ENCODE results near the gene SVOPL.

The SVOPL gene

DNA sequence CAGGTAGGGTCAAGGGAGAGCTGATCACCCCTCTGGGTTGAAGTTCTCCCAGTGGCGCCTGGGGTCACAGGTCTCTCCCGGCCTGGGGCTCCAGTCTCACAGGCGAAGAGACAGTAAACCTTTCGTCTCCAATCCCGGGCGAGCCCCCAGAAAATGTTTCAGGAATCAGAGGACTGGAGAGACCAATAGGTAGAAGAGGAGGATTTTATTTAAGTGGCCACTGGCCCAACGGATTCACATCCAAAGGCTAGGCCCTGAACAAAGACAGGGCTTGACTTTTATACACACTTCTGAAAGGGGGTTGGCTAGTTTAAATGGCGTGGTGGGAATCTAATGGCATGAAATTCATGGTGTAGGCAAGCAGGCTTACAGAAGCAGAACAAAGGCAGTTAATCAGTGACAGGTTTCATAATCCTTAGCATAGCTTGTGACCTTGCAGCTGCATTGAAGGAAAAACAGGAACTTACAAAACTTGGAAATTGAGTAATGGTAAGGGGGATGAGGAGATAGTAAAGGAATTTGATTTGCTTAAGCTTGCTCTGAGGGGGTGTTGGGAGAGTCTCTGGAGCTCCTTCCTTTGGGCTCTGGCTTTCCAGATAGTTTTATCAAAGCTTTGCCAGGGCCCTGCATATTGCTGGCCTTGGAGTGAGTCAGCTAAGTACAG lies 135.6 kb downstream of the SVOPL start:
- H3K4me1 ChIP-seq (ENCODE audit: control insufficient read depth, insufficient read depth, low read depth, low read length): no peaks in the 10 kb centered on the region
- no peak overlapping the region for H2BK12ac ChIP-seq (ENCODE audit: low read length in 2 of 2)
- 98% methylated on average over 8 of the region's 8 CpGs for WGBS
- no peak overlapping the region for H3K18ac ChIP-seq (ENCODE audit: low read depth in 1 of 2, low read length in 2 of 2)
- no peak overlapping the region for H3K23ac ChIP-seq (ENCODE audit: low read length in 2 of 2)
- H3K14ac ChIP-seq (ENCODE audit: low read length in 2 of 2): no peak overlapping the region
- H2AFZ ChIP-seq (ENCODE audit: low read depth, low read length): no peak overlapping the region
- no peak overlapping the region for H4K8ac ChIP-seq (ENCODE audit: low read length)
- H3K9ac ChIP-seq (ENCODE audit: low read length): no peak overlapping the region
- H2BK120ac ChIP-seq (ENCODE audit: low read depth, low read length): no peak overlapping the region
- H4K91ac ChIP-seq (ENCODE audit: low read length): no peak overlapping the region
- peaks cover 35% of the 10 kb centered on the region for H3K79me1 ChIP-seq (replicated peaks; ENCODE audit: low read length, poor library complexity, severe bottlenecking)
- no peak overlapping the region for H2AK5ac ChIP-seq (ENCODE audit: low read length, severe bottlenecking)
- no peak overlapping the region for H3K4ac ChIP-seq (ENCODE audit: low read depth in 1 of 2, low read length in 2 of 2)
- H2BK15ac ChIP-seq (ENCODE audit: low read depth, poor library complexity, severe bottlenecking): no peak overlapping the region
- no peaks in the 10 kb centered on the region for H3K27me3 ChIP-seq (ENCODE audit: control insufficient read depth in 1 of 2, insufficient read depth in 1 of 2, low read length in 2 of 2)
- no peak overlapping the region for H3K4me3 ChIP-seq (ENCODE audit: insufficient read depth in 1 of 2, low read depth in 1 of 2, low read length in 2 of 2)
- peak overlapping the region; percentile 74 for H3K27ac ChIP-seq (ENCODE audit: low read length, poor library complexity, severe bottlenecking)
- peak; percentile 36 for DNase-seq
- peaks cover 54% of the 10 kb centered on the region for H3K9me3 ChIP-seq (ENCODE audit: control insufficient read depth, low read length)
- peaks cover 58 to 83% of the 10 kb centered on the region in 2 experiments for H3K36me3 ChIP-seq (ENCODE audit: control insufficient read depth in 1 of 2, insufficient read depth in 2 of 2, low read depth in 1 of 2, low read length in 2 of 2)
- H3K4me2 ChIP-seq (ENCODE audit: low read length, poor library complexity, severe bottlenecking): no peak overlapping the region
- no peak overlapping the region for H2BK5ac ChIP-seq (ENCODE audit: low read depth, low read length, poor library complexity, severe bottlenecking)

GRCh38 chr7:138565071-138565450 lies 136.1 kb downstream of the SVOPL start:
- Histone ChIP-seq H3K14ac (ENCODE audit: low read length in 2 of 2) (no peak overlapping the region), H2BK120ac (ENCODE audit: low read depth, low read length) (no peak overlapping the region), H4K91ac (ENCODE audit: low read length) (no peak overlapping the region), H3K27ac (ENCODE audit: low read length, poor library complexity, severe bottlenecking) (peak overlapping the region; percentile 69), H3K36me3 (ENCODE audit: control insufficient read depth in 1 of 2, insufficient read depth in 2 of 2, low read depth in 1 of 2, low read length in 2 of 2) (peaks cover 63 to 83% of the 10 kb centered on the region in 2 experiments), H3K23ac (ENCODE audit: low read length in 2 of 2) (no peak overlapping the region), H2BK5ac (ENCODE audit: low read depth, low read length, poor library complexity, severe bottlenecking) (no peak overlapping the region), H2AK5ac (ENCODE audit: low read length, severe bottlenecking) (no peak overlapping the region), H2AFZ (ENCODE audit: low read depth, low read length) (no peak overlapping the region), H3K4me1 (ENCODE audit: control insufficient read depth, insufficient read depth, low read depth, low read length) (no peaks in the 10 kb centered on the region), H3K4me2 (ENCODE audit: low read length, poor library complexity, severe bottlenecking) (no peak overlapping the region), H2BK15ac (ENCODE audit: low read depth, poor library complexity, severe bottlenecking) (no peak overlapping the region), H3K18ac (ENCODE audit: low read depth in 1 of 2, low read length in 2 of 2) (no peak overlapping the region), H3K79me1 (replicated peaks; ENCODE audit: low read length, poor library complexity, severe bottlenecking) (peaks cover 39% of the 10 kb centered on the region), H3K9ac (ENCODE audit: low read length) (no peak overlapping the region), H3K27me3 (ENCODE audit: control insufficient read depth in 1 of 2, insufficient read depth in 1 of 2, low read length in 2 of 2) (no peaks in the 10 kb centered on the region), H3K9me3 (ENCODE audit: control insufficient read depth, low read length) (peaks cover 59% of the 10 kb centered on the region), H2BK12ac (ENCODE audit: low read length in 2 of 2) (no peak overlapping the region), H4K8ac (ENCODE audit: low read length) (no peak overlapping the region), H3K4ac (ENCODE audit: low read depth in 1 of 2, low read length in 2 of 2) (no peak overlapping the region), H3K4me3 (ENCODE audit: insufficient read depth in 1 of 2, low read depth in 1 of 2, low read length in 2 of 2) (peak overlapping the region in 1 of 2 experiments; percentile 13)
- WGBS: 100% methylated on average over 3 of the region's 8 CpGs
- DNase-seq: no peak

DNA sequence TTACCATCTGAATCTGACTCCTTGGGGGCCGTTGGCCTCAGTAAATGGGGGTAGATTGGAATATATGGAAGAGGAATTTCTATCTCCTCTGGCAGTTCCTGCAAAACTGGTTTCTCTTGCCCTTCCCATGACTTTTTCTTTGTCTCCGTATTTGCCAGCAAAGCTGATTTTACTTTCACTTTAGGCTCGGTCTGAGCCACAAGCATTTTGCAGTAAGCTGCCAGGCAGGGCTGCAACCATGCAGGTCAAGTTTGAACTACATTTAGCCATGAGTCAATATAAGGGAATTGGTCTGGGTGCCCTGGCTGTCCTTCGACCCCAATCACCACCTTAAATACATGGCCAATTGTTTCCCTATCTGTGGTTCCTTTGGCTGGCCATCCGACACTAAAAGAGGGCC lies 136.8 kb downstream of the SVOPL start:
- no peak overlapping the region for H2BK12ac ChIP-seq (ENCODE audit: low read length in 2 of 2)

DNA sequence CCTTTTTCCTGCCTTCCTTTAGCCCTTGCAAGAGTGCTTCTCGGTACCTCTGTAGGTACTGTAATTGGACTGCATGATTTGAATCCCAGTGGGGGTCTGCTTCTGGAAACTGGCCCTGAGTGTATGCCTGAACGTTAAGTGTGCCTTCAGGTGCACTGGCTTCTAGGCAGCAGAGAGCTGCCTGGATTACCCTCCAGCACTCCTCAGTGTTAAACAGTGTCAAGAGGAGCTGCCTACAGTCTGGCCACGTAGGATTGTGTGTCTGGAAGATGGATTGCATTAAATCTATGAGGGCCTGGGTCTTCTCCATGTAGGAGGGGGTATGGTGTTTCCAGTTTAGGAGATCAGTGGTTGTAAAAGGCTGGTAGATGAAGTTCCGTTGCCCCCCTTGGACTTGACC lies 137.4 kb downstream of the SVOPL start:
- Histone ChIP-seq H3K36me3 (ENCODE audit: control insufficient read depth in 1 of 2, insufficient read depth in 2 of 2, low read depth in 1 of 2, low read length in 2 of 2) (peaks cover 72 to 83% of the 10 kb centered on the region in 2 experiments), H2BK5ac (ENCODE audit: low read depth, low read length, poor library complexity, severe bottlenecking) (no peak overlapping the region), H3K9ac (ENCODE audit: low read length) (no peak overlapping the region), H3K9me3 (ENCODE audit: control insufficient read depth, low read length) (peaks cover 72% of the 10 kb centered on the region), H4K8ac (ENCODE audit: low read length) (no peak overlapping the region), H2BK120ac (ENCODE audit: low read depth, low read length) (no peak overlapping the region), H3K18ac (ENCODE audit: low read depth in 1 of 2, low read length in 2 of 2) (no peak overlapping the region), H3K27me3 (ENCODE audit: control insufficient read depth in 1 of 2, insufficient read depth in 1 of 2, low read length in 2 of 2) (no peaks in the 10 kb centered on the region), H3K79me1 (replicated peaks; ENCODE audit: low read length, poor library complexity, severe bottlenecking) (peaks cover 49% of the 10 kb centered on the region), H2AFZ (ENCODE audit: low read depth, low read length) (no peak overlapping the region), H2AK5ac (ENCODE audit: low read length, severe bottlenecking) (no peak overlapping the region), H3K4ac (ENCODE audit: low read depth in 1 of 2, low read length in 2 of 2) (no peak overlapping the region), H2BK15ac (ENCODE audit: low read depth, poor library complexity, severe bottlenecking) (no peak overlapping the region), H3K4me1 (ENCODE audit: control insufficient read depth, insufficient read depth, low read depth, low read length) (no peaks in the 10 kb centered on the region), H4K91ac (ENCODE audit: low read length) (no peak overlapping the region), H3K14ac (ENCODE audit: low read length in 2 of 2) (no peak overlapping the region), H3K4me2 (ENCODE audit: low read length, poor library complexity, severe bottlenecking) (no peak overlapping the region), H3K27ac (ENCODE audit: low read length, poor library complexity, severe bottlenecking) (no peak overlapping the region), H3K23ac (ENCODE audit: low read length in 2 of 2) (no peak overlapping the region), H3K4me3 (ENCODE audit: insufficient read depth in 1 of 2, low read depth in 1 of 2, low read length in 2 of 2) (peak overlapping the region in 1 of 2 experiments; percentile 29), H2BK12ac (ENCODE audit: low read length in 2 of 2) (no peak overlapping the region)
- 96% methylated on average over 4 of the region's 4 CpGs for WGBS
- no peak for DNase-seq

More for the DNA sequence above, 136.8 kb downstream of the SVOPL start:
- no peak overlapping the region for H3K9ac ChIP-seq (ENCODE audit: low read length)
- H2BK15ac ChIP-seq (ENCODE audit: low read depth, poor library complexity, severe bottlenecking): no peak overlapping the region
- no peak overlapping the region for H4K91ac ChIP-seq (ENCODE audit: low read length)
- H3K23ac ChIP-seq (ENCODE audit: low read length in 2 of 2): no peak overlapping the region
- H3K4me1 ChIP-seq (ENCODE audit: control insufficient read depth, insufficient read depth, low read depth, low read length): no peaks in the 10 kb centered on the region
- no peak overlapping the region for H4K8ac ChIP-seq (ENCODE audit: low read length)
- peaks cover 44% of the 10 kb centered on the region for H3K79me1 ChIP-seq (replicated peaks; ENCODE audit: low read length, poor library complexity, severe bottlenecking)
- peak overlapping the region in 1 of 2 experiments; percentile 13 for H3K4me3 ChIP-seq (ENCODE audit: insufficient read depth in 1 of 2, low read depth in 1 of 2, low read length in 2 of 2)
- no peak overlapping the region for H2BK5ac ChIP-seq (ENCODE audit: low read depth, low read length, poor library complexity, severe bottlenecking)
- H2AFZ ChIP-seq (ENCODE audit: low read depth, low read length): no peak overlapping the region
- H3K9me3 ChIP-seq (ENCODE audit: control insufficient read depth, low read length): peaks cover 66% of the 10 kb centered on the region
- DNase-seq: peak; percentile 10
- no peaks in the 10 kb centered on the region for H3K27me3 ChIP-seq (ENCODE audit: control insufficient read depth in 1 of 2, insufficient read depth in 1 of 2, low read length in 2 of 2)
- H3K18ac ChIP-seq (ENCODE audit: low read depth in 1 of 2, low read length in 2 of 2): no peak overlapping the region
- peaks cover 66 to 84% of the 10 kb centered on the region in 2 experiments for H3K36me3 ChIP-seq (ENCODE audit: control insufficient read depth in 1 of 2, insufficient read depth in 2 of 2, low read depth in 1 of 2, low read length in 2 of 2)
- no peak overlapping the region for H2BK120ac ChIP-seq (ENCODE audit: low read depth, low read length)
- H3K4me2 ChIP-seq (ENCODE audit: low read length, poor library complexity, severe bottlenecking): no peak overlapping the region
- no peak overlapping the region for H3K4ac ChIP-seq (ENCODE audit: low read depth in 1 of 2, low read length in 2 of 2)
- no peak overlapping the region for H3K27ac ChIP-seq (ENCODE audit: low read length, poor library complexity, severe bottlenecking)
- 100% methylated on average over 5 of the region's 5 CpGs for WGBS
- H3K14ac ChIP-seq (ENCODE audit: low read length in 2 of 2): no peak overlapping the region
- no peak overlapping the region for H2AK5ac ChIP-seq (ENCODE audit: low read length, severe bottlenecking)

All from mesenchymal stem cell (in vitro differentiated cells and primary cell).